Left kidney (tissue), 2 donors: ENCODE data around the gene NTSR2. TPM values are rescaled to one million over a fixed set of nuclear protein-coding genes. Genes with fewer than 3 reads are reported as not detected.

Source experiments
- DNase-seq: peaks from one replicate; pipeline ENCODE4 v3.0.0-alpha.2; 2013
- polyA plus RNA-seq: library from polyadenylated mRNA; unstranded; fragments of 120-200 nt; gene quantifications from one replicate; pipeline ENCODE4 v1.2.1, GENCODE V29; 2013; ENCODE audit not compliant: insufficient read length

The NTSR2 gene
- polyA plus RNA-seq, 1 donor, result not detected

DNA sequence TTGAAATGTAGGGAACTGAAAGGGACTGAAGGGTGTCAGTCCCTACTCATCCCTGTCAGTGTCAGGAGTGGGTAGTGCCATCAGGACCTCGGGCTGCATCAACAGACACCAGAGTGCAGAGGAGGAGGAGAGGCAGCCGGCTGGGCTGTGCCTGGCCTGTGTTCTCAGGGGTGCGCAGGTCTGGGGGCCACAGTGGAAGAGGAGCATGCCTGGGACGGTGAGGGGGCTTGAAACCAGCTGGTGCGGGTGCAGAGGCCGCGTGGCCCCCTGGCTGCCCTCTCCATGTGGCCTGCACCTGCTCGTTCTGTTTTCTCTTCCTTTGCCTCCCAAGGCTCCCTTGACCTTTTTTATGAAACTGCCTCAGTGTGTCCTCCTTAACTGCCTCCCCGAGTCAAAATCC is 41.3 kb downstream of the NTSR2 start:
- no peak for DNase-seq

DNA sequence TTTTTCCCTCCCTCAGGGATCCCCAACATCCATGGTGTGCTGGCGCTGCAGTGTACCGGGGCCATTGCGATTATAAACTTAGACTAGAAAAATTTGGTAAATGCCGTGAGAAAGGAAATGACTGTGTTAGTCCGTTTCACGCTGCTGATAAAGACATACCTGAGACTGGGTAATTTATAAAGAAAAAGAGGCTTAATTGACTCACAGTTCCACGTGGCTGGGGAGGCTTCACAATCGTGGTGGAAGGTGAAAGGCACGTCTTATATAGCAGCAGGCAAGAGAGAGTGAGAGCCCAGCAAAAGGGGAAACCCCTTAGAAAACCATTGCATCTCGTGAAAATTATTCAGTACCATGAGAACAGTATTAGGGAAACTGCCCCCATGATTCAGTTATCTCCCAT is 44.3 kb downstream of the NTSR2 start:
- DNase-seq, result no peak

DNA sequence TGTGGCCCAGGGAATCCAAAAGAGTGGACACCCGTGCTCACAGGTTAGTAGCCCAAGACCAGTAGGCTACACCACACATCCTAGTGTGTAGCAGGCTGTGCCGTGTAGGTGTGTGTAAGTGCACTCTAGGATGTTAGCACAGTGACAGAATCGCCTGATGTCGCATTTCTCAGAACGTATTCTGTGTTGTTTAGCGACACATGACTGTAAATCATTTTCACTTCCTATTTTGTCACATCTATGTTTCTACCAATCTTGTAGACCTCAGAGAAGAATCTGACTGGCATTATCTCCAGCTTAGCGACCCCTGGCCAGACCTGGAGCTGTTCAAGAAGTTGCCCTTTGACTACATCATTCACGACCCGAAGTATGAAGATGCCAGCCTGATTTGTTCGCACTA is 45.1 kb downstream of the NTSR2 start:
- no peak for DNase-seq

DNA sequence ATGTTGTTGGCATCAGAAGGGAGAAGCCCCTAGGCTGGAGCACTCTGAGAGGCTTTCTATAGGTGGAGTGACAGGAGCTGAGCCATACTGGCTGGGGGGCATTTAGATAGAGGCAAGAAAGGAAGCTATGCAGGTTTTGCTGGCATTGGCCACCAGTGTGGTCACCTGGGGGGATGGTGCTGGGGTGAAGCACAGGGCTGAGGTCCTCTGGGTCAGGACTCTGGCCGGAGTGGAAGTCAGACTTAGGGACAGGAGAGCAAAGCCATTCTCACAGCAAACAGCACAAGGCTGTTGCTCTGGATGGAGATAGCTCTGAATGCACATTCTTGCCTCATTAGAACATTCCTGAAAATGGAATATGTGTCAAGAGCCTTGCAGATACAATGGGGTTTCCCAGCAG is 47.4 kb downstream of the NTSR2 start:
- no peak for DNase-seq

DNA sequence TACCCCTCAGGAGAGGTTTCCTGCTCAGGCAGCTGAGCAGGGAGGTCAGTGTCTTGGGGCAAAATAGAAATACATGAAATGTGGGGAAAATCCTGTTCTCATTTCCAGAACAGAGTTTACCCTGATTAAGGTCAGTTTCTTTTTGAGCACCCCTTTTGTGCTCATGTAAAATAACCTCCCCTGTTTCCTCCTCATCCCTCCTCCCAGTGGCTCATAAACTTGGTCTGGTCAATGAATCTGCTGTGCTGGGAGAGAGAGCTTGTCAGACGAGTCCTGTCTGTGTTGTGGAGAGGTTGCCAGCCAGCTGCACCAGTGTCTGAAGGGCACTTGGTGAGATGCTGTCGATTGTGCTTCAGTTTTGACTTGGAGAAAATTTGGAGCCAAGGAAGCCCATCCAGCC is 48.6 kb downstream of the NTSR2 start:
- DNase-seq, result no peak

DNA sequence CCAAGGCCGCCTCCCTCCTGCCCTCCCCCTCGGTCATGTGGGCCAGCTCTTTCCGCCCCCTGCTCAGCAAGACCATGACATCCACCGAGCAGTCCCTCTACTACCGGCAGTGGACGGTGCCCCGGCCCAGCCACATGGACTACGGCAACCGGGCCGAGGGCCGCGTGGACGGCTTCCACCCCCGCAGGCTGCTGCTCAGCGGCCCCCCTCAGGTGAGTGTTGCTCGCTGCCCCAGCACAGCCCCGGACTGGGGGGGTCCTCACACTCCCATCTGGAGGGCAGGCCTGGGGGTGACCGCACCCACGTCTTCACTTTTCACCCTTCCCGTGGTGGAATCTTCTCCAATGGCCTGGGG is 51.3 kb downstream of the NTSR2 start:
- no peak for DNase-seq

DNA sequence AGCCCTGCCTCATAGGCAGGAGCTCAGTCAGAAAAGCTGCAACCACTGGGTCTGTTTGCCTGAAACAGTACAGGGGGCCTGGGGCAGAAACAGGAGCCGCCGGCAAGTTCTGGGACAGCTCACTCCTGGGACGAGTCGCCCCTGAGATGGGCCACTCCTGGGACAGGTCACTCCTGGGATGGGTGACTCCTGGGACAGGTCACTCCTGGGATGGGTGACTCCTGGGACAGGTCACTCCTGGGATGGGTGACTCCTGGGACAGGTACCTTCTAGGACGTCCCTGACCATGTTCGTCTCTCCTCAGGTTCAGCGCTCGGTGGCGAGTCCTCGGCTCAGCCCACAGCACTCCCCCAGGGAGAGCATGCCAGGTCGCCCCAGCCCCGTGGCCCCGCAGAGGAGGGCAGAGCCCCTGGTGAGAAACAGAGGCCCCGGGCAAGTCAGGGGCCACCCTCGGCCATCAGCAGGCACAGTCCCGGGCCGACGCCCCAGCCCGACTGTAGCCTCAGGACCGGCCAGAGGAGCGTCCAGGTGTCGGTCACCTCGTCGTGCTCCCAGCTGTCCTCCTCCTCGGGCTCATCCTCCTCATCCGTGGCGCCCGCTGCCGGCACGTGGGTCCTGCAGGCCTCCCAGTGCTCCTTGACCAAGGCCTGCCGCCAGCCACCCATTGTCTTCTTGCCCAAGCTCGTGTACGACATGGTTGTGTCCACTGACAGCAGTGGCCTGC is 51.8 kb downstream of the NTSR2 start:
- no peak for DNase-seq

DNA sequence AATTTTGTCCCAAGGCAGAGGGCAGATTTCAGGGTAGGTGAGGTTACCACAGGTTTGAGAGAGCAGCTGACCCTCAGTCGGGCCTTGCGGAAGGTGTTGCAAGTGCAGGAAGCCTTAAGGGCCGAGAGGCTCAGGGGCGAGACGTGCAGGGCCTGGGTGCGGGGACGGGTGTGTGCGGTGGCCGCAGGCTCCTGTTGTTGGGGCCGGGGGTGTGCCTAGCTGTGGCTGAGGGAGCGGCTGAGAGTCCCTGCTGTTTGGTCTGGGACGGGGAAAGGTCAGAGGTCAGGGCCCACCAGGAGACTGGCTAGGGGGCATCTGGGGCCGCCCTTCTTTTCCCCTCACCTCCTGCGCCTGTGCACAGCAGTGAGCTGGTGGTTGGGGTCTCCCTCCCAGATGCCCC is 52.5 kb downstream of the NTSR2 start:
- DNase-seq, result no peak

DNA sequence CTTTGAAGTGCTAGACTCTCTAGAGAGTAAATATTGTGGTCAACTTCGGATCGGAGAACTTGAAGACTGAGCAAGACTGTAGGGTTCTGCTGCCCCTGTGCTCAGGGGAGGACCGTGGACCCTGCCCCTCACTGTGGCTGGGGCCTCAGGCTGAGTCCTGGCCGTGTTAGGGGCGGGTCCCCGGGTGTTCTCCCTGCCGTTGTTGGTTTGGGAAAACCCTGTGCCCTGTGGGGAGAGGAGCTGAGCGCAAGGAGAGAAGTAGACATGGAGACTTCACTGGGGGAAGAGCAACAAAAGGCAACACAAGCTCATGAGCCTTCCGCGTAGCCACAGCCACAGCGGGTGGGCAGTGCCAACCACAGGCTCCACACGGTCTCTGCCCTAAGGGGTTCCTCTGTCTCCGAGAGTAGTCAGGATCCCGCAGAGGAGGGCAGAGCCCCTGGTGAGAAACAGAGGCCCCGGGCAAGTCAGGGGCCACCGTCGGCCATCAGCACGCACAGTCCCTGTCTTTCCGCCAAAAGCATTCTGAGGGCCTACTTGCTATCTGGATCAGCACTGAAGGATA is 53.1 kb downstream of the NTSR2 start:
- no peak for DNase-seq

DNA sequence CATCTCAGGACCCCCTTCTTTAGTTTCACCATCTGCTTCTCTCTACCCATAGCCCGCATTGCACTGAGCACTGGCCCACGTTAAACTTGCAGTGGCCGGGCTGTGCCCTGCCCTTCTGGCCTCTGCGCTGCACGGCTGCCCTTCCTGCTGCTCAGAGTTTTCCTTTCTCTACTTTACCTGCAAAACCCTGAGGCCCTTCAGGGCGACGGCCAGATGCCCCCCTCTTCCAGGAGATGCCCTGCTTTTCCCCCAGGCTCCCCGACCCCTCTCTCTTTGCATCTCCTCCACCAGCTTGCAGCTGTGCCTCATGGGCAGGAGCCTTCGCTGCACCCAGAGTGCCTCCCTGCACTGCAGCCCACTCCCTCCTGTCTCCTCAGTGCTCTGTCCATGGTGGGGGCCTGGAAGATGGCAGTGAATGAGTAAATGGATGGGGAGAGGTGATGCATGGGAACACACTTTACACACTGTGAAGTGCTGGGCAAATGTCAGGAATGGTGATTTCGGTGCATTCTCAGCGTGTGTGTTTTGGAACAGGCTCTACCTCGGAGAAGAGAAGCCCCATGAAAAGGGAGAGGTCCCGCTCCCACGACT is 53.8 kb downstream of the NTSR2 start:
- DNase-seq, result no peak

DNA sequence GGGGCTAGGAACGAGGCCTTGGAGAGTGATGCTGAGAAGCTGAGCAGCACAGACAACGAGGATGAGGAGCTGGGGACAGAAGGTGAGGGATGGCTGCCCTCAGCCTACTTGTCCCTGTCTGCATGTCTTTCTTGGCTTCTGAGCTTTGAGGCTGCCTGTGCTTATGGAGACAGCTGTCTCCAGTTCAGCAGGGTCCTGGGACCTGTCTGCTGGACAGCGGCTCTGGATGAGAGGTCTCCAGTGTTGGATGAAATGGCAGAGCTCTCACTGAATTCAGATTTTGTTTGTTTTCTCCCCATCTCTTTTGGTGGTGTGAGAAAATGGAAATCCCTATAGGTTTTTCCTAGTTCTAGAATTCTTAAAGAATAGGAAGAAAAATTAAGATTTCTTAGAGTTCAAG is 54.8 kb downstream of the NTSR2 start:
- no peak for DNase-seq

DNA sequence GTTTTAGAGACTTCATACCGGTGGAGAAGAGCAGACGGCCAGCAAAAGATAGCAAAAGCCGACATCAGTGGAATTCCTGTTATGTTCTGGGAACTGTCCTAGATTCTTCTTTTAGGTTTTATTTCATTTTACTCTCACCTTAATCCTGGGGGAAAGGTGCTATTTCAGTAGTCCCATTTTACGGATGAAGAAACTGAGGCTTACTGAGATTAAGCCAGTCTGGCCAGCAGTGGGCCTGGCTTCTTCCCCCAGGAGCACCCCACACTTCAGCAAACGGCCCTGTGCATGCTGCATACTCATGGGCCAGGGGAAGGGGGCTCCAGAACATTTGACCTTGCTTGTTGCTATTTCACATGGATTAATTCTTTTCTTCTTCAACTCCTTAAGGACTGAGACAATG is 56.7 kb downstream of the NTSR2 start:
- no peak for DNase-seq

DNA sequence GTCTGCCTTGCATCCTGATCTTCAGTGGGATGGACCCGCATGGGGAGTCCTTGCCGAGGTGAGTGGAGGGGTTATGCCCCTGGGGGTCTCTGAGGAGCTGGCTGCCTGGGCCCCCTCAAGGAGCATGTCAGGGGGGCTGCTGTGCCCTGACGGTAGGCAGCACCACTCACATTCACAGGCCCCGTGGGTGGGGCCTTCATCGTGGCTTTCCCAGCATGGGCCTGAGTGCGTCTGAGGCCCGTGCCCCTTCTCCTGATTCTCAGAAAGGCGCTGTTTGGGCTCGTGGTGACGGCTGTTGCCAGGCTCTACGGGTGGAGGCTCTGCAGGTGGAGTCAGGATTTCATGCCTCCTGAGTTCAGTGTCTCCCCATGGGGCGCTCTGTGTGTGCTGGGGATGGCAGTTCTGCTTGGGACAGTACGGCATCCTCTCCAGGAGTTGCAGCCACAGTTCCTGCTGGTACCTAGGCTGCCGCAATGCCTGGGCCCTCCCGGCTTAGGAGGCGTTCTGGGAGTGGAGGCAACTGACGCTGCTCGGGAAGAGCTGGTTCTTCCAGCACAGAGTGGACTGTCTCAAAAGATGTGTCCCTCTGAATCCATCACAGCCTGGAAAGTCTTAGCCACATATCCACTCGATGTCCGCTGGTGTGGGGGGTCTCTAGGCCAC is 57.3 kb downstream of the NTSR2 start:
- DNase-seq, result no peak

DNA sequence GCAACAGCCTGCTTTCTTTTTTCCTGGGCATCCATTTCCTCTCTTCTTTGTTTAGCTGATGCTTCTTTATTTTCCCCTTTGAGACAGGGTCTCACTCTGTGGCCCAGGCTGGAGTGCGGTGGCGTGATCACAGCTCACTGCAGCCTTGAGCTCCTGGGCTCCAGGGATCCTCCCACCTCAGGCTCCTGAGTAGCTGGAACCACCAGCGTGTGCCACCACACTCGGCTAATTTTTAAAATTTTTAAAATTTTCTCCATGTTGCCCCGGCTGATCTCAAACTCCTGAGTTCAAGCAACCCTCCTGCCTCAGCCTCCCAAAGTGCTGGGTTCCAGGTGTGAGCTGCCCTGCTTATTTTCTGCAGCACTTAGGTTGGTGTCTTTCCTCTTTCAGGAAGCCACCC is 58.7 kb downstream of the NTSR2 start:
- no peak for DNase-seq

DNA sequence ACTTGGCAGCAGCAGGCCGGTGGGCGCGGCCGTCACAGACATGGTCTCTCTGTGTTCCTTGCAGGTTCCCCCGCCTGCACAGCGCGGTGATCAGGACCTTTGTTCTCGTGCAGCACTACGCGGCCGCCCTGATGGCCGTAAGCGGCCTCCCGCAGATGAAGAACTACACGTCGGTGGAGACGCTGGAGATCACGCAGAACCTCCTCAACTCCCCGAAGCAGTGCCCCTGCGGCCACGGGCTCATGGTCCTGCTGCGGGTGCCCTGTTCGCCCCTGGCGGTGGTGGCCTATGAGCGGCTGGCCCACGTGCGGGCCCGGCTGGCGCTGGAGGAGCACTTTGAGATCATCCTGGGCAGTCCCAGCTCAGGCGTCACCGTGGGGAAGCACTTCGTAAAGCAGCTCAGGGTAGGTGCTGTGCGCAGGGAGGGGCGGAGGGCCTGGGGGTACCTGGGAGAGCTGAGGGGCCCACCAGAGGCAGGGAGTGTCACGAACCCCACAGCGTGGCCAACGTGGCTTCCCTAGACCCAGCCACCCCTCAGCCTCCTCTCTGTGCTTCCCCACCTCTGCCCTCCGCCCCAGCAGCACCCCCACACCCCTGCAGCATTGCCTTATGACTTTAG is 59.3 kb downstream of the NTSR2 start:
- DNase-seq, result no peak

Other genes starting within 250 kb of the NTSR2 start
- 24.4 TPM for gene E2F6, start 204.0 kb downstream of the NTSR2 start, polyA plus RNA-seq
- 22.5 TPM for gene GREB1, start 136.2 kb downstream of the NTSR2 start, polyA plus RNA-seq
- 30.8 TPM for gene LPIN1, start 76.4 kb upstream of the NTSR2 start, polyA plus RNA-seq